Right kidney (tissue), 1 donor: ENCODE measurements around the gene CDKN3.
"Not testable (repeated sequence)": the region's sequence is repeated elsewhere in the genome, so short reads cannot be mapped to it uniquely, and the experiment has no call there.

Source experiments
- DNase-seq: peaks from one replicate; pipeline ENCODE4 v3.0.0-alpha.2; 2016

CDKN3 gene

GRCh38 chr14:54456820-54457608, 60.2 kb downstream of the CDKN3 start:
- DNase-seq = not testable (repeated sequence)

- DNase-seq = no peak
These were observed 60.8 kb downstream of the CDKN3 start for GRCh38 chr14:54457609-54457996.

GRCh38 chr14:54458536-54458935, 61.7 kb downstream of the CDKN3 start:
- DNase-seq = not testable (repeated sequence)

GRCh38 chr14:54459106-54459505, 62.3 kb downstream of the CDKN3 start:
- no peak for DNase-seq

GRCh38 chr14:54462048-54462447, 65.2 kb downstream of the CDKN3 start:
- DNase-seq = no peak

GRCh38 chr14:54465654-54466053, 68.8 kb downstream of the CDKN3 start:
- DNase-seq = no peak

GRCh38 chr14:54467280-54467679, 70.5 kb downstream of the CDKN3 start:
- DNase-seq = no peak
